AG10803 (cell line): Measurements from ENCODE around the gene PARP2.

Experiments
- DNase-seq: peaks from one replicate; pipeline ENCODE4 v3.0.0; 2010; ENCODE audit warnings: low read depth
- H3K4me3 ChIP-seq: 2 replicates; pipeline ENCODE4 v1.5.1; 2011; ENCODE audit warnings: mild to moderate bottlenecking, low read length, control low read depth
- CTCF ChIP-seq: conservative IDR thresholded peaks from 2 replicates; pipeline ENCODE4 v1.5.1; 2011; ENCODE audit warnings: mild to moderate bottlenecking, low read length, control low read depth, inconsistent platforms

The PARP2 gene

GRCh38 chr14:20383032-20383431 lies 39.6 kb downstream of the PARP2 start:
- H3K4me3 ChIP-seq: no peak overlapping the region
- no peak for DNase-seq
- TF ChIP-seq CTCF: no peak

- TF ChIP-seq CTCF: no peak
- H3K4me3 ChIP-seq: no peak overlapping the region
- DNase-seq: no peak
These were observed 40.2 kb downstream of the PARP2 start for GRCh38 chr14:20383636-20384035.

GRCh38 chr14:20384321-20384720 lies 40.9 kb downstream of the PARP2 start:
- DNase-seq: no peak
- no peak overlapping the region for H3K4me3 ChIP-seq
- TF ChIP-seq CTCF: no peak

- H3K4me3 ChIP-seq: no peak overlapping the region
- DNase-seq: no peak
- TF ChIP-seq CTCF: no peak
These were observed 41.5 kb downstream of the PARP2 start for GRCh38 chr14:20384886-20385285.

GRCh38 chr14:20386276-20386855 lies 42.9 kb downstream of the PARP2 start:
- no peak for DNase-seq
- TF ChIP-seq CTCF: no peak
- no peak overlapping the region for H3K4me3 ChIP-seq

- H3K4me3 ChIP-seq: no peak overlapping the region
- no peak for DNase-seq
- no peak for TF ChIP-seq CTCF
These were observed 44.1 kb downstream of the PARP2 start for GRCh38 chr14:20387576-20387975.

- DNase-seq: no peak
- H3K4me3 ChIP-seq: no peak overlapping the region
- TF ChIP-seq CTCF: no peak
These were observed 44.7 kb downstream of the PARP2 start for GRCh38 chr14:20388159-20388558.
